H1 (cell line): ENCODE measurements around the gene ZNF333. TPM values are rescaled to one million over a fixed set of nuclear protein-coding genes. Genes with fewer than 3 reads are reported as not detected.

Experiments
- CTCF ChIA-PET: fragments of 300-600 bp; sonication (Branson Sonifier 250); formaldehyde crosslinking; loops from one replicate; lab custom pipeline; 2021; ENCODE audit not compliant: partially characterized antibody; lab: Charles Lee
- POLR2A ChIA-PET: fragments of 300-600 bp; sonication (Branson Sonifier 250); formaldehyde crosslinking; loops from one replicate; lab custom pipeline; 2021; ENCODE audit warnings: inconsistent platforms; ENCODE audit not compliant: partially characterized antibody; lab: Charles Lee
- DNase-seq, 2 experiments: peaks; one replicate each; pipeline versions ENCODE4 v3.0.0 to v3.0.0-alpha.2; 2010 to 2022; ENCODE audit warnings: low spot score in 2 of 2, low read depth in 1 of 2, mixed read lengths in 1 of 2
- FAIRE-seq: peaks from 2 replicates; lab custom pipeline; 2011; peaks lifted over from hg19 to GRCh38; lab: Jason Lieb, UNC
- H2AFZ ChIP-seq: 2 replicates; pipeline ENCODE4 v1.8.1; 2012; ENCODE audit warnings: low read length, inconsistent platforms
- H2AK5ac ChIP-seq: 2 replicates; pipeline ENCODE4 v1.6.1; 2013; ENCODE audit warnings: low read depth, low read length
- H2BK120ac ChIP-seq: replicated peaks from 2 replicates; pipeline ENCODE3; 2013; ENCODE audit warnings: low read depth, low read length, inconsistent platforms
- H2BK12ac ChIP-seq: 2 replicates; pipeline ENCODE4 v1.6.1; 2013; ENCODE audit warnings: low read depth, low read length
- H2BK15ac ChIP-seq: 2 replicates; pipeline ENCODE4 v1.6.1; 2013; ENCODE audit warnings: low read length
- H2BK20ac ChIP-seq: 2 replicates; pipeline ENCODE4 v1.6.1; 2013; ENCODE audit warnings: low read length
- H2BK5ac ChIP-seq: 2 replicates; pipeline ENCODE4 v1.6.1; 2013; ENCODE audit warnings: low read depth, low read length
- H3K14ac ChIP-seq: 2 replicates; pipeline ENCODE4 v1.6.1; 2013; ENCODE audit warnings: inconsistent platforms; ENCODE audit not compliant: insufficient read length
- H3K18ac ChIP-seq: 2 replicates; pipeline ENCODE4 v1.6.1; 2013; ENCODE audit warnings: low read length; ENCODE audit errors: extremely low read depth
- H3K23ac ChIP-seq: 2 replicates; pipeline ENCODE4 v1.6.1; 2013; ENCODE audit warnings: inconsistent platforms; ENCODE audit not compliant: insufficient read length
- H3K23me2 ChIP-seq: 2 replicates; pipeline ENCODE4 v1.6.1; 2013; ENCODE audit warnings: low read depth, low read length
- H3K27ac ChIP-seq: 2 replicates; pipeline ENCODE4 v1.6.1; 2011; ENCODE audit warnings: low read depth, low read length, inconsistent platforms
- H3K27me3 ChIP-seq, 4 experiments: replicated peaks in 1 of 4; 1 replicate in 1 of 4; 2 replicates in 3 of 4; pipeline versions ENCODE4 v1.6.1 to v1.8.1; 2011 to 2013; ENCODE audit warnings: low read length in 3 of 4, mild to moderate bottlenecking in 3 of 4, inconsistent platforms in 2 of 4, mixed read lengths in 2 of 4, moderate library complexity in 1 of 4; ENCODE audit not compliant: control insufficient read depth in 3 of 4, insufficient read depth in 3 of 4; ENCODE audit errors: extremely low read depth in 1 of 4
- H3K36me3 ChIP-seq, 4 experiments: 2 replicates each; pipeline versions ENCODE4 v1.6.1 to v1.8.1; 2011 to 2013; ENCODE audit warnings: mild to moderate bottlenecking in 4 of 4, low read length in 3 of 4, moderate library complexity in 2 of 4, control low read depth in 1 of 4, inconsistent platforms in 1 of 4; ENCODE audit not compliant: insufficient read depth in 4 of 4, control insufficient read depth in 2 of 4
- H3K4ac ChIP-seq: replicated peaks from 2 replicates; pipeline ENCODE3; 2013; ENCODE audit warnings: low read length, low read depth, mixed read lengths, inconsistent platforms; ENCODE audit not compliant: insufficient read length
- H3K4me1 ChIP-seq, 4 experiments: replicated peaks in 1 of 4; 1 replicate in 1 of 4; 2 replicates in 3 of 4; pipeline versions ENCODE4 v1.6.1 to v1.8.1; 2011 to 2013; ENCODE audit warnings: low read length in 3 of 4, inconsistent platforms in 2 of 4, mixed read lengths in 1 of 4; ENCODE audit not compliant: insufficient read depth in 4 of 4, control insufficient read depth in 3 of 4
- H3K4me2 ChIP-seq, 2 experiments: 2 replicates each; pipeline versions ENCODE4 v1.6.1 to v1.8.1; 2011 to 2013; ENCODE audit warnings: low read depth in 2 of 2, low read length in 2 of 2, control low read depth in 1 of 2, inconsistent platforms in 1 of 2, mild to moderate bottlenecking in 1 of 2; ENCODE audit not compliant: insufficient read depth in 1 of 2
- H3K4me3 ChIP-seq, 4 experiments: fragments of 200-600, 300-600 bp in 1 of 4; sonication (generic), shearing (Covaris generic), sonication (Bioruptor Twin) in 1 of 4; 2 replicates each; pipeline versions ENCODE4 v1.5.1 to v1.8.1; 2011 to 2016; ENCODE audit warnings: low read length in 4 of 4, low read depth in 3 of 4, control low read depth in 2 of 4, inconsistent platforms in 2 of 4, mild to moderate bottlenecking in 2 of 4, mixed read lengths in 1 of 4, moderate library complexity in 1 of 4; ENCODE audit not compliant: insufficient read depth in 2 of 4; ENCODE audit errors: extremely low read depth in 1 of 4
- H3K56ac ChIP-seq: replicated peaks from 2 replicates; pipeline ENCODE3; 2013; ENCODE audit warnings: low read depth, mild to moderate bottlenecking, mixed read lengths, low read length, inconsistent platforms; ENCODE audit not compliant: insufficient read length
- H3K79me1 ChIP-seq: 2 replicates; pipeline ENCODE4 v1.6.1; 2013; ENCODE audit warnings: low read depth, low read length, control low read depth
- H3K79me2 ChIP-seq, 2 experiments: 2 replicates each; pipeline versions ENCODE4 v1.6.1 to v1.8.1; 2012 to 2013; ENCODE audit warnings: low read length in 2 of 2, mild to moderate bottlenecking in 2 of 2, inconsistent platforms in 1 of 2; ENCODE audit not compliant: insufficient read depth in 2 of 2, control insufficient read depth in 1 of 2
- H3K9ac ChIP-seq, 4 experiments: replicated peaks in 1 of 4; 1 replicate in 1 of 4; 2 replicates in 3 of 4; pipeline versions ENCODE4 v1.6.1 to v1.8.1; 2011 to 2013; ENCODE audit warnings: low read depth in 3 of 4, low read length in 3 of 4, control low read depth in 2 of 4, mild to moderate bottlenecking in 2 of 4, moderate library complexity in 2 of 4, inconsistent platforms in 1 of 4; ENCODE audit errors: extremely low read depth in 1 of 4
- H3K9me3 ChIP-seq, 2 experiments: 2 replicates each; pipeline versions ENCODE4 v1.6.1 to v1.8.1; 2012 to 2013; ENCODE audit warnings: mild to moderate bottlenecking in 2 of 2, moderate library complexity in 2 of 2, control low read depth in 1 of 2, inconsistent platforms in 1 of 2, low read depth in 1 of 2, low read length in 1 of 2, mixed read lengths in 1 of 2; ENCODE audit not compliant: insufficient read depth in 2 of 2
- H4K20me1 ChIP-seq, 2 experiments: replicated peaks in 1 of 2; 2 replicates each; pipeline versions ENCODE3 to v1.8.1; 2011 to 2013; ENCODE audit warnings: inconsistent platforms in 2 of 2, low read length in 2 of 2, mild to moderate bottlenecking in 1 of 2; ENCODE audit not compliant: insufficient read depth in 2 of 2, control insufficient read depth in 1 of 2
- H4K5ac ChIP-seq: 2 replicates; pipeline ENCODE4 v1.6.1; 2013; ENCODE audit warnings: low read length, low read depth, mixed read lengths, inconsistent platforms; ENCODE audit not compliant: insufficient read length
- H4K8ac ChIP-seq: 2 replicates; pipeline ENCODE4 v1.8.0; 2013; ENCODE audit warnings: mild to moderate bottlenecking, moderate library complexity, low read length, inconsistent platforms; ENCODE audit not compliant: insufficient read depth; ENCODE audit errors: extremely low read depth
- H4K91ac ChIP-seq: replicated peaks from 2 replicates; pipeline ENCODE3; 2013; ENCODE audit warnings: low read length, mixed read lengths, inconsistent platforms; ENCODE audit not compliant: insufficient read length
- SP2 ChIP-seq: IDR thresholded peaks from 2 replicates; pipeline ENCODE4 v1.6.1; 2012; ENCODE audit warnings: mild to moderate bottlenecking, low read length, inconsistent platforms
- WGBS, 2 experiments: shearing (Covaris generic) in 1 of 2; methylation state at CpG; one replicate each; pipeline versions ENCODE4 v1.1.6 to v1.1.7; 2013 to 2015; ENCODE audit warnings: low lambda C conversion rate in 2 of 2, mixed read lengths in 2 of 2, inconsistent platforms in 1 of 2, low coverage in 1 of 2, missing lambda C conversion rate in 1 of 2; ENCODE audit not compliant: insufficient replicate concordance in 2 of 2, insufficient coverage in 1 of 2, insufficient read length in 1 of 2; ENCODE audit errors: extremely low coverage in 1 of 2, missing lambda C conversion rate in 1 of 2; 5-methylcytosine and 5-hydroxymethylcytosine counted together
- polyA plus RNA-seq, 7 experiments: library from polyadenylated mRNA; depleted of rRNA in 3 of 7; stranded (reverse) in 5 of 7; unstranded in 2 of 7; fragments of >200 nt in 5 of 7; fragments of 200-250 nt in 2 of 7; gene quantifications; 1 replicate in 5 of 7; 2 replicates in 1 of 7; 4 replicates in 1 of 7; pipeline versions ENCODE4 v1.2.1 to v1.2.3, GENCODE V29; 2011 to 2013; ENCODE audit warnings: missing spikeins in 2 of 7, mixed read lengths in 2 of 7
- total RNA-seq: library from RNA; stranded (reverse); fragmentation: NEBNext Ultra II Directional; extraction: Animal tissue kit (Norgen Biotek cat#: 25700); gene quantifications from 2 replicates; pipeline ENCODE4 v1.2.1, GENCODE V29; 2021

Gene ZNF333
- total and polyA plus RNA-seq, 2 of the 8 experiments (the other 6 are each of a cell fraction or from before 2014, with no cell fraction given): 7.3 to 8.4 TPM

- WGBS, 2 experiments: 88% methylated on average over 1 of the region's 1 CpG; no CpG with 5 or more reads in 1 of the 2 experiments
- H3K23me2 ChIP-seq: peaks cover 5% of the 10 kb centered on the region; the same call in 1 of the 2 replicates
- peaks cover 0 to under 1% of the 10 kb centered on the region in 2 experiments for H4K20me1 ChIP-seq
- H3K4ac ChIP-seq: no peak overlapping the region
- ChIA-PET CTCF (interaction anchor here (4.2 kb wide), 1 partner anchor 12 kb away, joined by 27 read pairs; no protein-coding TSS in a partner anchor), POLR2A (interaction anchor here (0.6 kb wide), 1 partner anchor 142 kb away, joined by 3 read pairs; no protein-coding TSS in a partner anchor)
- H4K91ac ChIP-seq: no peak overlapping the region
- no peak overlapping the region for H2BK15ac ChIP-seq
- no peak overlapping the region for H3K56ac ChIP-seq
- H3K79me2 ChIP-seq: no peaks in the 10 kb centered on the region
- no peak overlapping the region for H3K4me2 ChIP-seq
- DNase-seq (no peak), FAIRE-seq (no peak)
- H3K4me1 ChIP-seq: no peaks in the 10 kb centered on the region
- no peak overlapping the region for H2BK120ac ChIP-seq
- peaks cover 50 to 70% of the 10 kb centered on the region in 2 experiments for H3K9me3 ChIP-seq
- H3K36me3 ChIP-seq: no peaks in the 10 kb centered on the region
- no peak overlapping the region for H2BK5ac ChIP-seq
- no peak overlapping the region for H2AK5ac ChIP-seq
- no peak overlapping the region for H3K27ac ChIP-seq
- no peak overlapping the region for H3K14ac ChIP-seq
- no peak overlapping the region for H2AFZ ChIP-seq
- H2BK12ac ChIP-seq: no peak overlapping the region
- no peak overlapping the region for H4K8ac ChIP-seq
- no peaks in the 10 kb centered on the region for H3K79me1 ChIP-seq
- H4K5ac ChIP-seq: no peak overlapping the region
- H3K27me3 ChIP-seq: no peaks in the 10 kb centered on the region
- H3K9ac ChIP-seq: no peak overlapping the region
- H2BK20ac ChIP-seq: no peak overlapping the region
- H3K23ac ChIP-seq: no peak overlapping the region
- no peak overlapping the region for H3K4me3 ChIP-seq
- no peak overlapping the region for H3K18ac ChIP-seq
- no peak for TF ChIP-seq SP2
These were observed 16.8 kb upstream of the ZNF333 start for GRCh38 chr19:14673088-14673487.
